AG04450 (cell line): ENCODE measurements around the gene MYNN. TPM values are rescaled to one million over a fixed set of nuclear protein-coding genes. Genes with fewer than 3 reads are reported as not detected.

Experiments used
- CTCF ChIA-PET: fragments of 300-600, 350-600 bp; formaldehyde crosslinking; extraction: SDS; loops from one replicate; lab custom pipeline; 2022; ENCODE audit warnings: antibody characterized with exemption, inconsistent platforms; lab: Charles Lee
- POLR2A ChIA-PET: fragments of 350-600 bp; formaldehyde crosslinking; extraction: SDS; loops from one replicate; lab custom pipeline; 2021; ENCODE audit warnings: antibody characterized with exemption, inconsistent platforms; lab: Yijun Ruan, JAX
- DNase-seq: peaks from one replicate; pipeline ENCODE4 v3.0.0-alpha.2; 2011; ENCODE audit warnings: low read depth, low spot score
- H3K27ac ChIP-seq: one replicate; pipeline ENCODE4 v1.5.1; 2012; ENCODE audit warnings: low read depth, low read length, control low read depth
- H3K27me3 ChIP-seq: one replicate; pipeline ENCODE4 v1.6.0; 2012; ENCODE audit warnings: low read length; ENCODE audit not compliant: control insufficient read depth, insufficient read depth
- H3K4me3 ChIP-seq: 2 replicates; pipeline ENCODE4 v1.5.1; 2011; ENCODE audit warnings: mild to moderate bottlenecking, low read depth, low read length, control low read depth
- H3K9me3 ChIP-seq: 2 replicates; pipeline ENCODE4 v1.5.1; 2012; ENCODE audit warnings: low read length; ENCODE audit not compliant: control insufficient read depth, insufficient read depth
- polyA plus RNA-seq: library from polyadenylated mRNA; depleted of rRNA; stranded (reverse); fragments of >200 nt; gene quantifications from 2 replicates; pipeline ENCODE4 v1.2.3, GENCODE V29; 2011
- TF ChIP-seq, protein P1 (sequence below): IDR thresholded peaks from 2 replicates; pipeline ENCODE4 v1.5.1; 2011; ENCODE audit warnings: low read depth, low read length, control low read depth, inconsistent platforms

MYNN gene
- polyA plus RNA-seq, 1 experiment: 27.0 TPM

DNA sequence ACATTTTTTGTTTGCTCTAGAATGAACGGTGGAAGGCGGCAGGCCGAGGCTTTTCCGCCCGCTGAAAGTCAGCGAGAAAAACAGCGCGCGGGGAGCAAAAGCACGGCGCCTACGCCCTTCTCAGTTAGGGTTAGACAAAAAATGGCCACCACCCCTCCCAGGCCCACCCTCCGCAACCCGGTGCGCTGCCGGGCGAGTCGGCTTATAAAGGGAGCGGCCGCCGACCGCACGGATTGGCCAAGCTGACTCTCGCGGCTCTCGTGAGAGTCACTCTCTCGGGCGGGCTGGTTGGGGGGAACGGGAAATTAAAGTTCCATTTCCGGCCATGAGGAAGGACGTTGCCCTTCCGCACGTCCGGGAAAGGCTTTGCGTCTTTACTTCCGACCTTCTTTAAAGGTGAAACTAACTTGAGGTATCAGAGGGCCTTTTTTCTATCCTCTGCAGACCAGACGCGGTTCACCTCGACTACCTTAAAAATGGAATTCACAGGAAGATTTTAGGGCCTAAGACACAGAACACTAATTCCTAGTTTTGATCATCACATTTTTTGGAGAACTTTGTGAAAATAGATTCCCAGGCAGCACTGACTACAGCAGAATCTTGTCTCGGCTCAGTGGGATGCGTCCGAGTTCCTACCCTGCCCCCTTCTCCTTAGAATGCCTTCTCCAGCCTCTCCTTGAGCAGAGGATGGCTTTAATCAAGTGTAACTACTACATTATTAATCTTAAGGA lies 8.1 kb upstream of the MYNN start, which contains the start of gene TERC:
Gene TERC (minus strand): TSS at position 179 of the 731 bp plus-strand sequence.
- POLR2A ChIA-PET: interaction anchor here (0.6 to 1.3 kb wide), 2 partner anchors 202 to 629 kb away, joined by 3 to 5 read pairs; partner anchors contain the start of gene SEC62

DNA sequence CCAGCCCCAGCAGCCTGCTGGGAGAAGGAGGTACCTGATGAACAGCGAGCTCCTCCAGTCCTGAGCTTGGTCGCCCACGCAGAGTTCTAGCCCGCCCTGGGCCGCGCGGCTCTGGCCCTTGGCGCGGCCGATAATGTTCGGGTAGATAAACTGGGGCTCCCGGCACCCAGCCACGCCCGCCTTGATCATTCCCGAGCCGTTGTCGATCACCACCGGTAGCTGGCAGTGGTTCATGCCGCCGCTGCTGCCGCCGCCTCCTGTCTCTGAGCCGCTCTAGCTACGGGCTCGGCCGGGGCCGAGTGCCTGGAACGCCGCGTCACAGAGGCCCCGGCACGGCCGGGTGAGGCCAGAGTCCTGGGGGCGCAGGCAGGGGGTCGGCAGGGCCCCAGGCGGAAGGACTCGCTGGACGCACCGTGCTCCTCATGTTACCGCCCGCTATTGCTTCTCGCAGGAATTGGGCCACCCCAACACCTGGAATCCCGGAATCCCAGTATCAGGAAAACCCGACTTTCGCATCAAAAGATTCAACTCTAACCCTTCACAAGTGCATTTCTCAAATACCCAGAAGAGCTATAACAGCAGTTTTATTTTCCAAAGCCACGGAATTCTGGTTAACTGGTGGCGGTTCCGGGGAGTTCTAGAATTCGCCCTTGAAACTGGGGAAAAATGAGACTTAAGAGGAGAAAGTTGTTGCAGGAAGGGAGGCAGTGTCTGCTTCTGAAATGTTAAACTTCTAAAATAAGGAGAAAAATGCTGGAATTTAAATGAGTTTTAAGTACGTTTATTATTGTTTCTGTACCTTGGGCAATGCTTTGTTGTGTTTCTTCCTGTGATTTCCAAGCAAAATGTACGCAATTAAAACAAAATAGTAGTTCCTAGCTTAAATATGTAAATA lies 3.7 kb upstream of the MYNN start, which contains the start of gene ACTRT3:
Gene ACTRT3 (minus strand): TSS at position 275 of the 895 bp plus-strand sequence. CDS start 41 bp downstream, at position 234.
- ChIA-PET CTCF (interaction anchor here (0.7 to 1.1 kb wide), 4 partner anchors 11 to 728 kb away, joined by 3 to 11 read pairs (median 4); no protein-coding TSS in a partner anchor), POLR2A (interaction anchor here (0.6 to 1.5 kb wide), 7 partner anchors 42 to 1099 kb away, joined by 3 to 9 read pairs (median 5); partner anchors contain the start of genes LRRC34 and LRRIQ4)
- peak within 1 kb of the TSS; percentile 56 for H3K4me3 ChIP-seq
- H3K9me3 ChIP-seq: peaks cover 6% of the 10 kb centered on the region; the same call in 1 of the 2 replicates
- TF ChIP-seq, protein P1, sequence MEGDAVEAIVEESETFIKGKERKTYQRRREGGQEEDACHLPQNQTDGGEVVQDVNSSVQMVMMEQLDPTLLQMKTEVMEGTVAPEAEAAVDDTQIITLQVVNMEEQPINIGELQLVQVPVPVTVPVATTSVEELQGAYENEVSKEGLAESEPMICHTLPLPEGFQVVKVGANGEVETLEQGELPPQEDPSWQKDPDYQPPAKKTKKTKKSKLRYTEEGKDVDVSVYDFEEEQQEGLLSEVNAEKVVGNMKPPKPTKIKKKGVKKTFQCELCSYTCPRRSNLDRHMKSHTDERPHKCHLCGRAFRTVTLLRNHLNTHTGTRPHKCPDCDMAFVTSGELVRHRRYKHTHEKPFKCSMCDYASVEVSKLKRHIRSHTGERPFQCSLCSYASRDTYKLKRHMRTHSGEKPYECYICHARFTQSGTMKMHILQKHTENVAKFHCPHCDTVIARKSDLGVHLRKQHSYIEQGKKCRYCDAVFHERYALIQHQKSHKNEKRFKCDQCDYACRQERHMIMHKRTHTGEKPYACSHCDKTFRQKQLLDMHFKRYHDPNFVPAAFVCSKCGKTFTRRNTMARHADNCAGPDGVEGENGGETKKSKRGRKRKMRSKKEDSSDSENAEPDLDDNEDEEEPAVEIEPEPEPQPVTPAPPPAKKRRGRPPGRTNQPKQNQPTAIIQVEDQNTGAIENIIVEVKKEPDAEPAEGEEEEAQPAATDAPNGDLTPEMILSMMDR: no peak
- H3K27me3 ChIP-seq: no peaks in the 10 kb centered on the region
- H3K27ac ChIP-seq: peak within 1 kb of the TSS; percentile 61
- DNase-seq: no peak

More for the DNA sequence above, 8.1 kb upstream of the MYNN start, which contains the start of gene TERC:
- CTCF ChIA-PET: no interaction called here
- peak within 1 kb of the TSS; percentile 88 for H3K27ac ChIP-seq
- TF ChIP-seq, protein P1: no peak
- H3K4me3 ChIP-seq: peak within 1 kb of the TSS; percentile 83
- H3K9me3 ChIP-seq: peaks cover 4% of the 10 kb centered on the region; the same call in 1 of the 2 replicates
- H3K27me3 ChIP-seq: no peaks in the 10 kb centered on the region
- DNase-seq: peak; percentile 69

DNA sequence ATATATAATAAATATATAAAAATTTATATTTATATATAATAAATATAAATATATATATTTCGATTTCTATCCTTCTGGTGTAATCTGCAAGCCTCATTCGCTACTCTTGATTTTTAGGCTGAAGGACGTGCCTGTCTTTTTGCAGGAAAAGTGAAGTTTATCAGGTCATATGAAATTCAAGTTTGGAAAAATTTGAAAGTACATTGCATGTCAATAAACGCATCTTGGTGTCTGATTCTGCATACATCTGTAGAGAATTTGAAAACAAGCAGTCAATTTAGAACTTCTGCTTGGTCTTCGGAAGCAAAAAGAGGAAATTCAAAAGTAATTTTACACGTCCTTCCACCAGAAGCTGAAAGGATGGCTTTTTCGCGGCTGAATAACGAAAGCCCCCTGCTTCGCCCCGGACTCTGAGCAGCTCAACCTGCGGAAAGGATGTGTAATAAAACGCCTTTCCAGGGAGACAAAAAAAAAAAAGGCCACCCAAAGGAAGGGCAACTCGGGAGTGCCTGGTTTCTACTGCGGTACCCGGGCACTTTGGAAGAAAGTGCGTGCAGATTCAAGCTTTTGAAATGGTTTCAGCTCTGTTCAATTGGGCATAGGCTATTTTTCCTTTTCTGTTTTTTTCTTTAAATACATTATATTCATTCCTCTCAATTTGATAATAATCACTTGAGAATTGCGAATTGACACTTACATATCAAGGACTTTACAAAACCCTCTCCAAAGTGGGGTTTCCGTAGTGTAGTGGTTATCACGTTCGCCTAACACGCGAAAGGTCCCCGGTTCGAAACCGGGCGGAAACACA lies 1.5 kb upstream of the MYNN start:
- peaks cover 3% of the 10 kb centered on the region; the same call in 1 of the 2 replicates for H3K9me3 ChIP-seq
- H3K4me3 ChIP-seq: peak overlapping the region; percentile 83
- ChIA-PET POLR2A (interaction anchor here (0.7 to 1.1 kb wide), 3 partner anchors 40 to 63 kb away, joined by 3 read pairs; partner anchors contain the start of genes LRRC34 and LRRIQ4), CTCF (interaction anchor here (0.6 to 0.7 kb wide), 2 partner anchors 8 to 1988 kb away, joined by 3 to 4 read pairs; no protein-coding TSS in a partner anchor)
- TF ChIP-seq, protein P1: no peak
- no peaks in the 10 kb centered on the region for H3K27me3 ChIP-seq
- DNase-seq: peak; percentile 61
- H3K27ac ChIP-seq: peak overlapping the region; percentile 98

DNA sequence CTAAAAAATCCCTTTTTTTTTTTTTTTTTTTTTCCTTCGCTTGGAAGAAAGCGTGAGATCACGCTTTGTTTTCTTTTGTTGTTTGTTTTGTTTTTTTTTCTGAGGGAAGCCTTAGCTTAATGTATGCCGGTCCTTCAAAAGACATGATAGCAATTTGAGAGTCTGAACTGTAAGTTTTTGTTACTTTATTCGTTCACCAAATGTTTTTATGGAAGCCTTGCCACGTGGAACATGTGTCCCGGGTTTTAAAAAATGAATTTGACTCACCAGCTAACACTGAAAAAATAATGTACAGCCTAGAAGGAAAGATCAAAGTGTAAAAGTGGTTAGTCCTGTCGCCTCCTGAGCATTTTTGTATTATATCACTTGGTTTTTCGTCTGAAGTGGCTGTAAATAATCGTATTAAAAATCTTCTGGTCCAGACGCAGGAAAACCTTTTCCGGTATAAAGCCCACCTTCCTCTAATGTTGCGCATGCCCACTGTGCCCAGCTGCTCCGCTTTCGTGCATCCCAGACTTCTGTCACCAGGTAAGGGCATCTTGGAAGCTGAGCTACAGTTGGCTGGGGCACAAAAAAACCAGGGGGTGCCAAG lies 795 bp upstream of the MYNN start:
- H3K9me3 ChIP-seq: peaks cover 3% of the 10 kb centered on the region; the same call in 1 of the 2 replicates
- ChIA-PET POLR2A (interaction anchor here (0.7 to 1.8 kb wide), 3 partner anchors 8 to 63 kb away, joined by 3 to 5 read pairs (median 3); partner anchors contain the start of genes LRRC34 and LRRIQ4), CTCF (interaction anchor here (0.6 to 0.7 kb wide), 2 partner anchors 9 to 1987 kb away, joined by 3 to 4 read pairs; no protein-coding TSS in a partner anchor)
- peak overlapping the region; percentile 98 for H3K27ac ChIP-seq
- H3K4me3 ChIP-seq: peak overlapping the region; percentile 96
- H3K27me3 ChIP-seq: no peaks in the 10 kb centered on the region
- no peak for DNase-seq
- TF ChIP-seq, protein P1: no peak
